ENCODE results near the gene SORCS2. TPM values are rescaled to one million over a fixed set of nuclear protein-coding genes. Genes with fewer than 3 reads are reported as not detected.

SORCS2 gene
- total and polyA plus RNA-seq, 2 of the 13 experiments (the other 11 are each of a cell fraction or from before 2014, with no cell fraction given), result 0.82 to 1.0 TPM

GRCh38 chr4:7765666-7766065 is 573.3 kb downstream of the SORCS2 start (continued):
- TF ChIP-seq ARID5B (CRISPR knock-in tag; IDR thresholded peaks at IDR 0.05) (peak; percentile 44; the same call in 1 of the 2 replicates), JARID2 (CRISPR knock-in tag; IDR thresholded peaks at IDR 0.05; ENCODE audit: insufficient replicate concordance) (no peak), SAP130 (CRISPR knock-in tag; IDR thresholded peaks at IDR 0.05; ENCODE audit: low read depth) (0 out of 2 replicates have a peak, but pooled peaks have one; percentile 13), BCL6 (CRISPR knock-in tag; IDR thresholded peaks at IDR 0.05) (peak; percentile 56), ZNF609 (CRISPR knock-in tag; IDR thresholded peaks at IDR 0.05; ENCODE audit: borderline replicate concordance) (peak; percentile 34; the same call in 1 of the 2 replicates), ZFP36L1 (CRISPR knock-in tag; IDR thresholded peaks at IDR 0.05) (no peak), TEAD2 (CRISPR knock-in tag; IDR thresholded peaks at IDR 0.05) (no peak), ZNF446 (CRISPR knock-in tag; IDR thresholded peaks at IDR 0.05) (no peak), NR2F6 (IDR thresholded peaks at IDR 0.05) (peak; percentile 58; the same call in 1 of the 2 replicates), NR2F6 (CRISPR knock-in tag; IDR thresholded peaks at IDR 0.05) (no peak), TBX2 (CRISPR knock-in tag; IDR thresholded peaks at IDR 0.05; ENCODE audit: borderline replicate concordance) (peak; percentile 42; the same call in 1 of the 2 replicates), BHLHE40 (IDR thresholded peaks at IDR 0.05; ENCODE audit: low read length) (peak; percentile 81), ZNF296 (CRISPR knock-in tag; conservative IDR thresholded peaks at IDR 0.05) (no peak), RARG (CRISPR knock-in tag; IDR thresholded peaks at IDR 0.05; ENCODE audit: low read depth) (no peak), TCF7 (IDR thresholded peaks at IDR 0.05; ENCODE audit: low read depth) (peak; percentile 95), NCOR1 (IDR thresholded peaks at IDR 0.05; ENCODE audit: borderline replicate concordance, low read length) (peak; percentile 64; the same call in 1 of the 2 replicates), ZNF563 (CRISPR knock-in tag; IDR thresholded peaks at IDR 0.05) (no peak), EP300 (IDR thresholded peaks at IDR 0.05; ENCODE audit: low read depth in 2 of 2, low read length in 2 of 2) (peak in 1 of 2 experiments; percentile 71; a peak in 1 of 4 replicates), EP300 (CRISPR knock-in tag; IDR thresholded peaks at IDR 0.05; ENCODE audit: borderline replicate concordance) (0 out of 2 replicates have a peak, but pooled peaks have one; percentile 51), ZNF510 (CRISPR knock-in tag; IDR thresholded peaks at IDR 0.05; ENCODE audit: low read depth) (no peak), ZBTB34 (CRISPR knock-in tag; IDR thresholded peaks at IDR 0.05) (peak; percentile 64; the same call in 1 of the 2 replicates), RARA (CRISPR knock-in tag; IDR thresholded peaks at IDR 0.05) (peak; percentile 75)
